Measurements from ENCODE around the gene ZNF608.

ZNF608 gene

GRCh38 chr5:124754206-124754927 lies 7.9 kb upstream of the ZNF608 start:
- DNase-seq = no peak

GRCh38 chr5:124752854-124753720 lies 6.6 kb upstream of the ZNF608 start:
- DNase-seq = no peak

- DNase-seq = no peak
Observed at GRCh38 chr5:124751031-124751430, 4.6 kb upstream of the ZNF608 start.

- DNase-seq = peak; percentile 3
Observed at GRCh38 chr5:124748687-124749594, 2.5 kb upstream of the ZNF608 start.

- no peak for DNase-seq
Observed at GRCh38 chr5:124747791-124748686, 1.6 kb upstream of the ZNF608 start.

- DNase-seq = no peak
Observed at GRCh38 chr5:124746916-124747790, 714 bp upstream of the ZNF608 start.

- no peak for DNase-seq
Observed at GRCh38 chr5:124745007-124745927, 1.2 kb downstream of the ZNF608 start.

- DNase-seq = no peak
Observed at GRCh38 chr5:124744170-124744971, 2.1 kb downstream of the ZNF608 start.

GRCh38 chr5:124743602-124744169 lies 2.8 kb downstream of the ZNF608 start:
- DNase-seq = no peak

- no peak for DNase-seq
Observed at GRCh38 chr5:124742983-124743601, 3.3 kb downstream of the ZNF608 start.

- no peak for DNase-seq
Observed at GRCh38 chr5:124742521-124742920, 3.9 kb downstream of the ZNF608 start.

GRCh38 chr5:124741711-124742496 lies 4.5 kb downstream of the ZNF608 start:
- no peak for DNase-seq

GRCh38 chr5:124740991-124741583 lies 5.4 kb downstream of the ZNF608 start:
- no peak for DNase-seq

GRCh38 chr5:124740071-124740470 lies 6.4 kb downstream of the ZNF608 start:
- DNase-seq = no peak

- no peak for DNase-seq
Observed at GRCh38 chr5:124739634-124740025, 6.8 kb downstream of the ZNF608 start.

GRCh38 chr5:124738681-124739633 lies 7.5 kb downstream of the ZNF608 start:
- DNase-seq = no peak
